ENCODE measurements around the gene NME1. TPM values are rescaled to one million over a fixed set of nuclear protein-coding genes. Genes with fewer than 3 reads are reported as not detected.

The NME1 gene
- total and polyA plus RNA-seq, 9 of the 15 experiments (the other 6 are each of a cell fraction or from before 2014, with no cell fraction given): 449 to 1,588 (median 604) TPM

GRCh38 chr17:51119415-51120356 is 33.7 kb upstream of the NME1 start (continued):
- no peak for TF ChIP-seq KLF10 (CRISPR knock-in tag; IDR thresholded peaks at IDR 0.05)
- peak; percentile 17; the same call in 1 of the 2 replicates for TF ChIP-seq C11orf30 (IDR thresholded peaks at IDR 0.05; ENCODE audit: low read depth)
- peak; percentile 62 to 66 for TF ChIP-seq RAD21 (CRISPR knock-in tag; conservative IDR thresholded peaks at IDR 0.05 in 1 of 2, IDR thresholded peaks at IDR 0.05 in 1 of 2)
- no peak for TF ChIP-seq RBM22 (IDR thresholded peaks at IDR 0.05; ENCODE audit: low read depth, low read length, poor library complexity, severe bottlenecking)
- no peak for TF ChIP-seq ATF2 (CRISPR knock-in tag; IDR thresholded peaks at IDR 0.05)
- no peak for TF ChIP-seq TOE1 (IDR thresholded peaks at IDR 0.05; ENCODE audit: borderline replicate concordance)
- TF ChIP-seq TOE1 (CRISPR knock-in tag; IDR thresholded peaks at IDR 0.05; ENCODE audit: borderline replicate concordance, low read depth): no peak
- peak; percentile 27; the same call in 1 of the 2 replicates for TF ChIP-seq AFF4 (CRISPR knock-in tag; IDR thresholded peaks at IDR 0.05)
- peak; percentile 40 for TF ChIP-seq E2F8 (IDR thresholded peaks at IDR 0.05; ENCODE audit: low read depth, partially characterized antibody)
- TF ChIP-seq SAP30 (IDR thresholded peaks at IDR 0.05; ENCODE audit: borderline replicate concordance, insufficient read depth, low read depth, low read length, poor library complexity, severe bottlenecking): peak; percentile 81
- 0 out of 2 replicates have a peak, but pooled peaks have one; percentile 47 for TF ChIP-seq NBN (IDR thresholded peaks at IDR 0.05; ENCODE audit: low read depth)
- peak; percentile 80 for TF ChIP-seq NKRF (IDR thresholded peaks at IDR 0.05; ENCODE audit: borderline replicate concordance)
- TF ChIP-seq PML (IDR thresholded peaks at IDR 0.05; ENCODE audit: low read length): no peak
- no peak; the same call in 1 of the 2 replicates for TF ChIP-seq ESRRA (IDR thresholded peaks at IDR 0.05; ENCODE audit: borderline replicate concordance, low read depth)
- no peak for TF ChIP-seq FOXA1 (IDR thresholded peaks at IDR 0.05; ENCODE audit: borderline replicate concordance)

Data from K562 (cell line).